Activated naive CD4-positive, alpha-beta T cell treated with Interleukin-2 at 50 U/mL for 16 hours (primary cell): ENCODE data around the gene IGSF3.
"Not testable (repeated sequence)": the region's sequence is repeated elsewhere in the genome, so short reads cannot be mapped to it uniquely, and the experiment has no call there.

Experiments used
- DNase-seq: peaks from one replicate; pipeline ENCODE4 v3.0.0-alpha.2; 2020

The IGSF3 gene

DNA sequence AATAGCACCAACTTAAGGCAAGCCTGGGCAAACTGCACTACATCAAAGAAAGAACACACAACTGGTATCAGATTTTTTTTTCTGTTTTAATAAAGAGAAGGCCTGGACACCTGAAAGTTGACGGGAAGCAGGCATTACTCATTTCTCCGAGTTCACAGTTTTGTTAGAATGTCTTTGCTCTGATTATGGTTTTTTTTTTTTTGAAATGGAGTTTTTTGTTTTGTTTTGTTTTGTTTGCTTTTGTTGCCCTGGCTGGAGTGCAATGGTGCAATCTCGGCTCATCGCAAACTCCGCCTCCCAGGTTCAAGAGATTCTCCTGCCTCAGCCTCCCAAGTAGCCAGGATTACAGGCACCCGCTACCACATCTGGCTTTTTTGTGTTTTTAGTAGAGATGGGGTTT, 9.7 kb downstream of the IGSF3 start:
- DNase-seq, result not testable (repeated sequence)

DNA sequence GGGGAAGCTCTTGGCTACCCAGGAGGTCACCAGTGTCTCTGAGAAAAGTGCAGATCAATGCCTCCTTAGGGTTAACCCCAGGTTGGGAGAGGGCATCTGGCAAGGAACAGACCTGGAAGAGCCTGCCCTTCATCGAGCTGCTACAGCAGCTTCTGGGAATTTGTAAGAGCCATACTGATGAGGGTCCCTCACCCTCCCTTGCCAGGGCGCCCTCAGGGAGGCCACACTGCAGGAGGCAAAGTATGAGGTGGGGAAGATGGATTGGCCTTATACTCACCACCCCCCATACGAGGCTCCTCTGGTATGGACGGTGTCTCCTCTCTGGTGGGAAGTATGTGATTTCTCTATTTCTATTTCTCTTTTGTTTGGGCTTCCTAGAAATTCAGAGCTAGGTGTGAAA, 13.2 kb downstream of the IGSF3 start:
- no peak for DNase-seq

DNA sequence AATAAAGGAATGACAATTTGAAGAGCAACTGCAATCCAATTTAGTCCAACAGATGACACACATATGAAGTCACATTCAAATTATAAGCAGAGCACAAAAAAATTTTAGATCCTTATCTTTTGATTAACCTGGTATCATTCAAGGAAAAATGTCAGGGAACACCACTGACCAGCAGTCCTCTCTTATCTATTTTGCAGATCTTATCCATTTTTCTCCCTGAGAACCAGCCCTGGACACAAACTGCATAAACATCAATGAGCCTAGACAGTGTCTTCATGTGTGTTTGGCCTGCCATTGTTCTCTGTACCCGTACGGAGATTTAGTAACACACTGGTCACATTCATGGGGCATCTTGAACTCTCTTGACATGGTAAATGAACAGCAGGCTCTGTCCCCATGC, 14.9 kb downstream of the IGSF3 start:
- DNase-seq, result not testable (repeated sequence)

DNA sequence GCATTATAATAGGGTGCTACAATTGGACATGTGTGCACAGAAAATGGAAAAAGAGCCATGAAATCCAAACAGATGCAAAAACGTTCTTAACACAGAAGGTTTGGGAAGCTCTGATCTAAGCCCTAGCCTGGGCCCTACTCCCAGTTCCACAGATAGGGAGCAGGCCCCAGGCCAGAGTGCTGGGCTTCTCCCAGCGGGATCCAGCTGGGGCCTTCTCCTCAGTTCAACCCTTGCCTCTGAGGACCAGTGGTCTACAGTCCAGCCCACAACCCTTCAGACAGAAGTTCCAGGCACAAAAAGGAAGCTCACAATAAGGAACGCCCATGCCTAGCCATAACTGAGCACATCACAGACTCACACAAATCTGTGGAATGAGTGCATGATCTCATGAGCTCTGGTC, 16.8 kb downstream of the IGSF3 start:
- not testable (repeated sequence) for DNase-seq

DNA sequence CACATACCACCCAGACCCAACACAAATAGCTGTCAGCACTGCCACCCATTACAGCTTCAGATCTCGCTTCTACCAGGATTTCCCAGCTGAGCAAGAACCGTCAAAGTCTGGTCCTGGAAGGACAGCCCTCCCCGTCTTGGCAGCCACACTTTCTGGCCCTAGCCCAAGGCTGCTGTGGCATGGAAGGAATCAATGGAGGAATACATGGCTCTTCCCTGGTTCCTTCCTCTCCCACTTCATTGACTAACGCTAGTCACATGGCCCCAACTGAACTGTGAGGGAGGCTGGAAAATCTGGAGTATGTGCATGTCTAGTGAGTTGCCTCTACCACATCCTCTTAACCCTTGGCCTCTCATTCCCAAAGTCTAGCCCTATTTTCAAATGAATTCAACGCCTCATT, 18.5 kb downstream of the IGSF3 start:
- not testable (repeated sequence) for DNase-seq

DNA sequence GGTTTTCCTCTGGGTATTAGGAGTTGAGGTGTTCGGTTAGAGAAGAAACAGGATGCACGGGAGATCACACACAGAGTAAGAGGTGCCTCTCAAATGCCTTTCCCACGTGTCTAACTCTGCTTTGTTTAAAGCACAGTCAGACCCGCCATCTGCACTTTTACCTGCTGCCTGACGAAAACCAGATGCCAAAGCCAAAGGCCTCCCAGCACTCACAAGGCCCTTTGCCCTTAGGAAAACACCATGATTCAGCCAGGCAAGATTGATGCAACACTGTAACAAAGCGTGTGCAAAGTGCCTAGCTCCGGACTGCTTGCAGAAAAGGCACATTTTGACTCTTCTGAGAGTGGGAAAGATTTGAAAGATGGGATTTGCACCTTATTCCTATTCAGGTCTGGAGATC, 19.2 kb downstream of the IGSF3 start:
- DNase-seq, result not testable (repeated sequence)

DNA sequence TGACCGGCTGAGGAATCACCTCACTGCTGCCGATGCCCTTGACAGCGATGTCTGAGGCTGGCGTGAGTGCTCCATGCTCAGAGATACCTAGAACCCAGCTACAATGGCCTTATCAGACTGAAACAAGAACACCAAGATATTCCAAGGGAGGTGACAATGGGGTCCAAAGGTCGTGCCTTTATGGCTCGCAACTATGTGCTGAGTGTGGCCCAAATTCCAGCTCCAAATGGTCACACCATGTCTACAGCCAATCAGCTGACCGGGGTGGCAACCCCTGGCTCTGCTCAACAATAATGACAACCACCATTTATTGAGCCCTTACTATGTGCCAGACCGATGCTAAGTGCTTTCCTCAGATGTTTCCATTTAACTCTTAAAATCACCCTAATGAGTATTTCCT, 20.3 kb downstream of the IGSF3 start:
- DNase-seq, result not testable (repeated sequence)

DNA sequence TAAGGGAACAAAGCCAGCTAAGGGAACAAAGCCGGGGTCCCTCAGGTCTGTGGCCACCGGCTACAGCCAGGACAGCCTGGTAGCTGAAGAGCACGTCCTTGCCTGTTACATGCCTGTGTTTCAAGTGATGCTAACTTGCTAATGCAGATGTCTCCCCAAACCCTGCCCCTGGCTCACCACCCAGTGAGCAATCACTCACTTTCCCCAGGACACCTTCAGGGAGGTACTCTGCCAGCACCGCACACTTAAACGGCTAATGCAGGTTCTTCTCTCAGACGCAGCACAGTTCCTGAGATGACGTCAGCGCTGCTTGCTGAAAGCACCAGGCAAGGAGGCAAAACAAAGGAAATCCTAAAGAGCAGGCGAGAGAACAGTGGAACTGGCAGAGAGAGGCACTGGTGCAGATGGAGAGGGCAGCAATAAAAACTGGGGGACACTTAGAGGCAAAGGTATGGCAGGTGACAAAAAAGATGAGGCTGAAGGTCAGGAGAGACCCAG, 20.8 kb downstream of the IGSF3 start:
- DNase-seq, result not testable (repeated sequence)

DNA sequence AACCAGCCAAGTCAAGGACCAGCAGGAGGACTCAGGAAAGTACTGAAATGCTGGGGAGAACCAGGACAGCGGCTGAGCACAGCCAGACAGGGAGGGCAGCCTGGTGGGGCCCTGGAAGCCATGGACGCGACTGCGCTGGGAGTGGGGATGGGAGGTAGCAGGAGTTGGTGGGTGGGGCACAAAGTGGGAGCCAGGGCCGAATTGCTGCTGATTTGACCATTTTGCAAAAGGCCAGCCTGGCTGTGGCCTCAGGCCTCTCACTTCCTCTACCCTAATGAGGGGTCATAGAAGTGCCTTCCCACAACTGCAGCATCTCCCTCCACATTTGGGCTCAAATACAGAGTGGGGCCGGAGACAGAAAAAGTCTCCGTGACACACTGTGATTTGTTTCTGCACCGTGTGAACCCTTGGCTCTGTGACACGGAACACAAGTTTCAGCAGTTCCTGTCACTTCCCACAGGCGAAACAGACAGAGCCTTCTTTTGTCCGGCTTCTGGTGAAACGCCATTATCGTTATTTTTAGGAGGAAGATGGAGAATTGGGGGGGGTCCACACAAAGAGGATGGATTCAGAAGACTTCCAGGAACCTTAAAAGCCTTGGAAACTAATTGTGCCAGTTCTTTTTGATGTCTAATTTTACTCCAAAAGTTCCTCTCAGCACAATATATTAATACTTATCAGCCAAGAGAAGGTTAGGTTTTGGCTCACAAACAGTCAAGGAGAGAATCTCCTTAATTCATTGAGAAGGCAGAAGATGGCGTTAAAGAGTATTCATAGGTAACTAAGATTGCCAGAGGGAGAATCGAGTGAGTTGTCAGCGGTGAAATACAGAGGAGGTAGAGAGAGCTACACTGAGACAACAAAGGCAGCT, 21.5 kb downstream of the IGSF3 start:
- DNase-seq, result not testable (repeated sequence)

DNA sequence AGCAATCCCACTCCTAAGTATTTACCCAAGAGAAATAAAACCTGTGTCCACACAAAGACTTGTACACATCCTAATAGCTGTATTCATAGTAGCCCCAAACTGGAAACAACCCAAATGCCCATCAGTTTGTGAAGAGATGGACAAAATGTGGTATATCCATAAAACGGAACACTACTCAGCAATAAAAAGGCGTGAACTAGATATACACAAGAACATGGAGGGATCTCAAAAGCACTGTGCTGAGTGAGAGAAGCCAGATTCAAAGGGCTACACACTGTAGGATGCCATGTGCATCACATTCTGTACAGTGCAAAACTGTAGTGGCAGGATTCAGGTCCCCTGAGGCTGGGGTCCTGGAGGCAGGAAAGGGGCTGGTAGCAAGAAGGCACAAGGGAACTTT, 22.5 kb downstream of the IGSF3 start:
- DNase-seq, result not testable (repeated sequence)

DNA sequence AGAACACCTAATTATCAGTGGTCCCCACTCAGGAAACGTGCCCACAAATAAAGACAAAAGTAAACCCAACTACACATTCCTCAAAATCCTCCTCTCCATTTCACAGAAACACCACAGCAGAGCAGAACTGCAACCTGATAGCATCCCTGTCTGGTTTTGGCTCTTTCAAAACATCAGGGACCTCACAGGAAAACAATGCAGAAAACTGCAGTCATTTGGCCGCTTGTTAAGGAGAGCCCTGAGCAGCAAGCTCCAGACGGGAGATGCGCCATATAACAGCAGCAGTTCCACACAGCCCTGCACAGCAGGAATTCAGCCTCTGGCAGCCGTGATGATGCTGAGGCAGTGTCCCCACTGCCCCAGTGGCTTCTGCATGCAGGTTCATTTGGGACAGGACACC, 23.4 kb downstream of the IGSF3 start:
- DNase-seq, result not testable (repeated sequence)

DNA sequence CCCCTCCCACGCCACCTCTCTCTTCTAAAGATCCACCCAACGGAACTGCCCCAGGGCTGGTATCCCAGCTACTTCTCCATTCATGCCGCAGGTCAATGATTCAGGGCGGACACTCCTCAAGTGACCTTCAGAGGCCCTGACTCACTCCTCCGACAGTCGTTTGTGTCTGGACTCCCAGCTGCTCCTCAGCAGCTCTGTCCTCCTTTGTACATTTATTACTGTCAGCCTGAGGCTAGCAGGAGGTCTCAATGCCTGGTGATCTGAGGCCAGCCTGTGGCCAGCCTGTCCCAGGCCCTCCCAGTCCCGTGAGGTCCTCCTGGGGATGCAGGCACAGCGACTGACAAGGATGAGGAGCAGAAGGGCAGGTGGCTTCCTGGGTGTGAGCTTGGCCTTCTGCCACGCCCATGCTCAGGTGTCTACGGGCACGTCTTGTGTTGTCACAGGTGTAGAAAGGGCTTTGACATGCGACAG, 24.2 kb downstream of the IGSF3 start:
- DNase-seq, result not testable (repeated sequence)

DNA sequence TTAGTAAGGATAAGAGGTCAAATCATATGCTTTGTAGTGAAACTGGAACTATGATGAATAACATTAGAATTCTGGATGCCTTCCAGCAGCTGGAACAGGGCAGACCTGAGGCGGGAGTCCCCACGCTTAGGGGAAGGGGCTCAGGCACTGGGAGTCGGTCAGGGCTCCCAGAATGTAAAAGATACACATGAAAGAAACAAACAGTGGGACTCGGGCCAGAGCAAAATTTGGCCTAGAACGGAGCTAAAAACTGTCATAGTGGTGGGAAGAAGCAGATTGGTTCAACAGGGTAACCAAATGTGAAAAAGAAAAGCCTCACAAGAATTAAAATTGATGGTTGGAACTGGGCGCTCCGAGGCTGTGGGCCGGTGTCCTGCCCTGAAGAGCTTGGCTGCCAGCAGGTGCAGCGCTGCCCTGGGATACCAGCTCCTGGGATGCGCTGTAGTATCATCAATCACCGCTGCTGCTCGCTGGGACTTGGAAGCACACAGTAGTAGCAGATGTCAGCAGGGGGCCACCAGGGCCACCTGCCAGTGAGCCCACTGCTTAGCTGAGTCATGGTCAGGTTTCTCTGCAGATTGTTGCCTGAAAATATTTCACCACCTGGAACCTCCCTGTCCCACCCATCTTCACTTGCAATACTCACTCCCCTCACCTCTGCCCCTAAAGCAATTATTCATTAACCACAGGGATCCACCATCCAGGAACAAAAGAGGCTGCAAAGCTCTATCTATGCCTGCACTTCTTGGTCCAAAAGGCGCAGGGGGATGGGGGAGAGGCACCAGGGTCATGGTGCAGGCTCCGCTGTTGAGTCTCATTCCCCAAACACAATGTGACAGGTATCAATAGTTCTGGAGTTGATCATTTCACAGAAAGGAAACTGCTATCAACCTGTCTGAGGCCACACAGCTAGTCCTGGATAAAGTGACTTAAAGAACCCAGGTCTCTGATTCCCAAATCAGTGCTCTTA, 24.9 kb downstream of the IGSF3 start:
- not testable (repeated sequence) for DNase-seq

DNA sequence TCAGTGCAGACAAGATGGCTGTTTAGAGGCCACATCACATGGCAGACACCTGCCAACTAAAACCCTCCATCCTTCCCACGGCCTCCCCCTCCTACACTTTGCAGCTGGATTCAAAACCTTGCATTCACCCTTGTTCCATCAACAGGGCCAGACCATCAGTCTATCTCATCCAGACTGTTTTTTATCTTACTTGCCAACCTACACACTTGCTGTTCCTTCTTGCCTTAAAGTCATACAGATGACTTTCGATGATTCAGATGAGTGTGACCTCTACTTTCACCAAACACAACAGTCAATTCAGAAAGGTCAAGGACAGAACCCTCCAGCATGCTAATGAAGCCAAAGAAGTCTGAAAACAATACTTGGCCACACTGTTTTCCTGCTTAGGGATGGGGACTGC, 29.9 kb downstream of the IGSF3 start:
- DNase-seq, result peak; percentile 11

DNA sequence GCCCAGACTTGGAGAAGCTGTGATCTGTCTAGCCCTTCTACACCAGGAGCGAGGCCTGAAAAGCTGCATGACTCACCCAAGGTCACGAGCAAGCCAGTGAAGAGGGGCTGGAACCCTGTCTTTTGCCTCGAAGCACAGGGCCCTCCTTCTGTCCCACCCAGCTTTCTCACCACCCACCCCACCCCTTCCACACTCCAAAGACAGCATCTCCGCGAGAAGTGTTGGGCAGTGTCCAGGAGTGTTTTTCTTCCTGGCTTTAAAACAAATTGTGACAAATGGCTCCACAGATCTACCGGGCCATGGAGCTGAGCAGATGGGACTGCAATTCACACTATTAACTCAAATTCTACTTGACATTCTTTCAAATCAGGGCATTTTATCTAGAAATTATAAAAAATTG, 30.9 kb downstream of the IGSF3 start:
- not testable (repeated sequence) for DNase-seq

DNA sequence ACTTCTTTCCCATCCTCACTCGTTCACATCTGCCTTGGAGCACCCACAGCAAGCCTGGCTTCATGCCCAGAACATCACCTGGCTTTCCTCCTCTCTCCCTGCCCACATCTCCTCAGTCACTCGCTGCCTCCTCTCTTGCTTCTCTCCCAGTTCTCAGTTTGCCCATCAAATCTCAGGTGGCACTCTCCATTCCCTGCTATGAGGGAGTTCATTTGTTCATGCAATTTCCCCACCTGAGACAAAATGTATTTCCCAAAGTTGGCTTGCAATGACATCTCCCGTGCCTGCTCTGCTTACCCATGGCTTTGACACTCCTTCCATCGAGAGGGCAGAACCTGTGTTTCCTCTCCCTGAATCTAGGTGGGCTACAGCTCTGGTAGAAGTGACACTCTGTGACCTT, 33.1 kb downstream of the IGSF3 start:
- not testable (repeated sequence) for DNase-seq

DNA sequence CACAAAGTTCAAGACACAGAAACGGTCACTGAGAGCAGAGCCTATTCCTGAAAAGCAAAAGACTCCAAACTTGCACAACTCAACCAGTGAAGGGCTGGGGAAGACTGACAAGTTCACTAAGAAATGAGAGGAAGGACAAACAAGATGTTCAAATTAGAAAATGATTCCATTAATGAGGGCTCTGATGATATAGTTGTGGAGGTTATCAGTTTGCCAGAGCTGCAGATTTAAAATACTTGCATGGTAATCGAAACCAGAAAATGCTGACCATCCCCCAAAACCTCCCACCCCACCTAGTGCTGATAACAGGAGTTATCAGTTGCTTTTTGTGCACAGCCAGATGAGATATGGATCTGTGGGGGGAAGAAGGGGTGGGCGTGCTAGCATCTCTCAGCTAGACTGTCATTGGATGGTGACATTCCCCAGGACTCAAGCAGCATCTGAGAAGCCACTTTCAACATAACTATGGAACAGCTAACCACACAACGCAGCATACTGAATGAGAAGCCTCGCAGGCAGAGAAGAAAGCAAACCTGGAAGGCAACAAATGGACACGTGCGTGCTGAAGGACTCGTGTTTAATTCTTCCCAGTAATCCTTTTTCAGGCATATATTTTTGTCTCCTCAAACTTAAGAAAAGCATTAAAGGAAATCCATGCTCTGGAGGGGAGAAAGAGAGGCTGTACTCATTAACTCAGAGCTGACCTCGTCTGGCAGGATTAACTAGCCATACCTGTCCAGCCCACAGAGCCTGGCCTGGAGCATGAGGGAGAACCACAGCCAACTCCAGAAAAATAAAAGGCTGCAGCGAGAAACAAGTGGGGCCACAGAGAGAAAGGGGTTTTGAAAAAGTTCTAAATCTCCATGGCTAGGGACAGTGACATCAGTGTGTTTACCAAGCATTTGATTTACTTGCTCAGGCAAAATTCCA, 35.3 kb downstream of the IGSF3 start:
- not testable (repeated sequence) for DNase-seq

DNA sequence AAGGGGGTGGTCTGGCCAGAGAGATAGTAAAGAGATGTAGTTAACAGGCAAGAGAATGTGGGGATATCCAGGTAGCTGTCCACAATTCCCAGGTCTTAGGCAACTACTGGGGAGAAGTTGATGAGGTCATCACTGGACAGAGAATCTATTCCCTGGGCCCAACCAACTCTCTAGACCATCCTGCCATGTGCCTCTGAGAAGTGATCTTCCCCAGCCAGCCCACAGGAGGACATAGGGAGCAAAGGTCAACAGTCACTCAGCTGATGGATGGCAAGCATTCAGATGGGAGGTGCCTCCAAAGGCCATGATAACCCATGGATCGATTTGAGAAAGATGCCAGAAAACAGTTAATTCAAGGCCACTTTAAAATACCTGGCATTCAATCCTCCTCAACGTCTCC, 36.0 kb downstream of the IGSF3 start:
- not testable (repeated sequence) for DNase-seq

DNA sequence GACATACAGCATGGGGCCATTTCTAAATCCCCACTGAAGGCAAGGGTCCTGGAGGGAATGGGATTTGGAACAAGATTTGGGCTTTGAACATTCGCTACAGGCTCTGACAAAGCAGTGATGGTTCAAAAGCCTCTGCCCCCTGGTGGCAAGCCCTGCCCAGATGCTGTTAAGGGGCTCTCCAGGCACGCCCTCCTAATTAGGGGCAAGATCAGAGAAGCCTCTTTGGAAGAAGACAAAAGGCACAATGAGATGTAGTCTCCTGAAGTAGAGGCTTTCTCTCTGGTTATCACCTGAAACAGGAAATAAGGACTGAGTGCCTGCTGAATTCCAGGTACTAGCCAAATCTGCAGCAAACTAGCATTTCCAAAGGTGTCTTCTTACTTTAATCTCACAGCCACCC, 37.5 kb downstream of the IGSF3 start:
- DNase-seq, result not testable (repeated sequence)

DNA sequence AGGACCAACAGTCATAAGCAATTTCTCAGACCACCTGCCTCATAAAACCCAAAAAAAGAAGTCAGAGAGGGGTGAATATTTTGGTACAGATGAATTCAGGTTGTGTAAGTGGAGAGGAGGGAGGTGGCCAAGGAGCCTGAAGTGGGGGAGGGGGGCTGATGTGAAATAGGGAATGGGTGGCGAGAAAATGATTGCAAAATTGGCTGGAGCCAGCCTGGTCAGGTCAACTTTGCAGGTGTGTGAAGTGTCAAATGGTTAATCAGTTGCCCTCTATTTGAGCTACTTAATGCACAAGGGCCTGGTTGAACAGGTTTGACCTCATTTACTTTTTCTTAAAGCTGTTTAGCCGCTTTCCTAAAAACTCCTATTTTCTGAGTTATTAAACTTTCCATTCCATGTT, 38.1 kb downstream of the IGSF3 start:
- DNase-seq, result not testable (repeated sequence)

DNA sequence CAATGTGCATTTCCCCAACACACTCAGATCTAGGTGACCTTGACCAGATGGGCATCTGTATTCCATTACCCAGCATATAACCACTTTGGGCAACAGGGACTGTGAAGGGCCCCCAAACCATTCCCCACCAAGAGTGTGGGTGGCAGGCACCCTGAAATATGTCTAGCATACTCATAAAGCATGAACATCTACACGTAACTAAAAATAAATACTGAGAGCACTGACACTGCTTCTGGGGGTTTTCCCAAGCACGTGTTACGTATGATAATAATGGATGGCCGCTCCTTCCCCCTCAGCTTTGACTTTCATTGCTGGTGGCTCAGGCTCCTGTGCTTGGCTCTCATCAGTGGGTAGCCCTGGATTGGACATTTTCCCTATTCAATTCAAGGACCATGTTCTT, 39.1 kb downstream of the IGSF3 start:
- DNase-seq, result peak; percentile 5

DNA sequence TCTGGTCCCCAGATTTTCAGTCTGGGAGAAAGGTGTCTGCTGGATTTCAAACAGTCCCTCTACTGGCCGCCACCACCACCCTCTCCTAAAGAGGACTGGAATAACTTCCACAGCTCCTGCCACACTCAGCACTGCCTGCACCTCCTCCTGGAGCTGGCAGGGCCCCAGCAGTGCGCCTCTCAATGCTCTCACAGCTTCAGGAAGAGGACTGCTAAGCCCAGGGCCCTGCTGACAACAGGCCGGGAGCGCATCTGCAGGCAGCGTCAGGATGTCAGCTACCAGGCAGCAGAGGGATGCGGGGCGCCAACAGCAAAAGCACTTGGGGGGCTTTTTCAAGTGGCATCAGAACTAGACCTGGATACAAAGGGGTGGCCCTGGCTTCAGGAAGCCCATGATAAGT, 40.2 kb downstream of the IGSF3 start:
- DNase-seq, result not testable (repeated sequence)
